ENCODE results near the gene BAHCC1.

- no peak for TF ChIP-seq SP2 (IDR thresholded peaks at IDR 0.05; ENCODE audit: low read length)
- TF ChIP-seq CTCF (IDR thresholded peaks at IDR 0.05; ENCODE audit: control extremely low read depth in 1 of 3, insufficient read depth in 1 of 3, low read depth in 1 of 3, low read length in 3 of 3) = no peak
- no peak for TF ChIP-seq BCL11A (IDR thresholded peaks at IDR 0.05; ENCODE audit: low read depth in 2 of 2, low read length in 2 of 2)
- TF ChIP-seq SP4 (IDR thresholded peaks at IDR 0.05; ENCODE audit: low read length) = no peak
- no peak for TF ChIP-seq GABPA (IDR thresholded peaks at IDR 0.05; ENCODE audit: borderline replicate concordance, insufficient read depth, low read length)
Observed at GRCh38 chr17:81502471-81503017, 107.3 kb downstream of the BAHCC1 start.

Data from H1 (cell line).